GM23248 (cell line): ENCODE results near the gene GSTO2. TPM values are rescaled to one million over a fixed set of nuclear protein-coding genes. Genes with fewer than 3 reads are reported as not detected.
"Not testable (repeated sequence)": the region's sequence is repeated elsewhere in the genome, so short reads cannot be mapped to it uniquely, and the experiment has no call there.

Source experiments
- DNase-seq: peaks from one replicate; pipeline ENCODE4 v3.0.0-alpha.2; 2015
- H2AFZ ChIP-seq: fragments of 200-600 bp; sonication (generic); 2 replicates; pipeline ENCODE4 v1.6.1; 2016; ENCODE audit warnings: antibody characterized with exemption
- H3F3A ChIP-seq: fragments of 200-600 bp; sonication (generic); 2 replicates; pipeline ENCODE4 v1.6.1; 2016; ENCODE audit warnings: mild to moderate bottlenecking, antibody characterized with exemption, mixed run types; ENCODE audit not compliant: insufficient read depth
- H3K27ac ChIP-seq: fragments of 200-600 bp; sonication (generic); 2 replicates; pipeline ENCODE4 v1.5.1; 2016; ENCODE audit warnings: mild to moderate bottlenecking
- H3K27me3 ChIP-seq: fragments of 200-600 bp; sonication (generic); replicated peaks from 2 replicates; pipeline ENCODE4 v1.6.1; 2016; ENCODE audit warnings: mild to moderate bottlenecking; ENCODE audit not compliant: insufficient read depth
- H3K36me3 ChIP-seq: fragments of 200-600 bp; sonication (generic); 2 replicates; pipeline ENCODE4 v1.6.1; 2016; ENCODE audit warnings: low read depth, mild to moderate bottlenecking
- H3K4me1 ChIP-seq: fragments of 200-600 bp; sonication (generic); 2 replicates; pipeline ENCODE4 v1.6.1; 2016; ENCODE audit warnings: mild to moderate bottlenecking; ENCODE audit not compliant: insufficient read depth
- H3K4me2 ChIP-seq: fragments of 200-600 bp; sonication (generic); one replicate; pipeline ENCODE4 v1.6.1; 2016; ENCODE audit warnings: mild to moderate bottlenecking; ENCODE audit not compliant: unreplicated experiment
- H3K4me3 ChIP-seq: fragments of 200-600 bp; sonication (generic); 2 replicates; pipeline ENCODE4 v1.5.1; 2016; ENCODE audit warnings: mild to moderate bottlenecking
- H3K79me2 ChIP-seq: fragments of 200-600 bp; sonication (generic); 2 replicates; pipeline ENCODE4 v1.6.1; 2016; ENCODE audit warnings: mild to moderate bottlenecking; ENCODE audit not compliant: insufficient read depth
- H3K9ac ChIP-seq: fragments of 200-600 bp; sonication (generic); 2 replicates; pipeline ENCODE4 v1.6.1; 2016; ENCODE audit warnings: mild to moderate bottlenecking
- H3K9me2 ChIP-seq: fragments of 200-600 bp; sonication (generic); 2 replicates; pipeline ENCODE4 v1.6.1; 2016; ENCODE audit warnings: mixed run types, mild to moderate bottlenecking, moderate library complexity; ENCODE audit not compliant: insufficient read depth
- H3K9me3 ChIP-seq: fragments of 200-600 bp; sonication (generic); one replicate; pipeline ENCODE4 v1.6.1; 2017; ENCODE audit warnings: low read depth
- H4K20me1 ChIP-seq: fragments of 200-600 bp; sonication (generic); 2 replicates; pipeline ENCODE4 v1.6.0; 2016; ENCODE audit not compliant: insufficient read depth
- EZH2 ChIP-seq: fragments of 200-600 bp; sonication (generic); IDR thresholded peaks from 2 replicates; pipeline ENCODE4 v1.6.1; 2018; ENCODE audit warnings: antibody characterized with exemption, mild to moderate bottlenecking; ENCODE audit not compliant: insufficient read depth, poor library complexity, severe bottlenecking
- EZH2phosphoT487 ChIP-seq: fragments of 200-600 bp; sonication (generic); IDR thresholded peaks from 2 replicates; pipeline ENCODE4 v1.6.1; 2018; ENCODE audit warnings: antibody characterized with exemption, moderate library complexity, mild to moderate bottlenecking, low read depth; ENCODE audit not compliant: insufficient read depth
- WGBS, 2 experiments: methylation state at CpG; one replicate each; pipeline ENCODE4 v1.1.6; 2015 to 2017; ENCODE audit warnings: low lambda C conversion rate in 2 of 2, low coverage in 1 of 2; ENCODE audit errors: missing lambda C conversion rate in 2 of 2; 5-methylcytosine and 5-hydroxymethylcytosine counted together
- in situ Hi-C: fragments of 300-500 bp; cut with MboI; formaldehyde crosslinking; loops from 2 replicates; pipeline ENCODE4 v1.15.0; 2020
- polyA plus RNA-seq: library from polyadenylated mRNA; unstranded; fragments of >200 nt; fragmentation: Nextera tagmentation; extraction: Ambion mirVana; gene quantifications from 2 replicates; pipeline ENCODE4 v1.2.1, GENCODE V29; 2016
- total RNA-seq: library from RNA; depleted of rRNA; stranded (reverse); fragments of >200 nt; shearing (Covaris generic); gene quantifications from 2 replicates; pipeline ENCODE4 v1.2.3, GENCODE V29; 2014

The GSTO2 gene
- total and polyA plus RNA-seq, 2 experiments from 2014 or later: 1.1 to 2.2 TPM

DNA sequence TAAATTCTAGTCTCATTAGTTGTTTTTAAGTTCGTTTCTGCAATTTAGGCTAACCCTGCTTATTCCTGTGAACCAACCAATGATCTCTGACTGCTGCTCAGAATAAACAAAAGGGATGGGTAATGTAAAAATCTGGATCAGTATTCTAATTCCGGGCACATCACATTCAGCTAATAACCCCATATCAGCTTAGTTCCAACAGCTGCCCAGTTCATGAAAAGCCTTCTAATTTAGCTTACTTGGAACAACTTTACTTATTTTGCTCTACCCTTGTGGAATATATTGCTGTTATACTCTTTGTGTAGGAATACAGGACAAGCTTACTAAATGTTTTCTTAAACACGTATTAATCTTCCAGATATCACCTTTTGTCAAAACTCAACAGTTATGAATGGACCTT is 33.2 kb upstream of the GSTO2 start:
- Histone ChIP-seq H3K27ac (no peak overlapping the region), H3K9ac (no peak overlapping the region), H3K4me3 (no peak overlapping the region), H4K20me1 (no peaks in the 10 kb centered on the region), H3K9me3 (no peaks in the 10 kb centered on the region), H3K4me2 (no peak overlapping the region), H3F3A (no peaks in the 10 kb centered on the region), H3K4me1 (no peaks in the 10 kb centered on the region), H3K79me2 (no peaks in the 10 kb centered on the region), H2AFZ (no peak overlapping the region), H3K9me2 (no peaks in the 10 kb centered on the region), H3K36me3 (no peaks in the 10 kb centered on the region), H3K27me3 (no peaks in the 10 kb centered on the region)
- in situ Hi-C loops: no loop called here
- 41 to 53% methylated on average over 3 of the region's 3 CpGs for WGBS, 2 experiments
- no peak for DNase-seq
- no peak for TF ChIP-seq EZH2
- TF ChIP-seq EZH2phosphoT487: no peak

DNA sequence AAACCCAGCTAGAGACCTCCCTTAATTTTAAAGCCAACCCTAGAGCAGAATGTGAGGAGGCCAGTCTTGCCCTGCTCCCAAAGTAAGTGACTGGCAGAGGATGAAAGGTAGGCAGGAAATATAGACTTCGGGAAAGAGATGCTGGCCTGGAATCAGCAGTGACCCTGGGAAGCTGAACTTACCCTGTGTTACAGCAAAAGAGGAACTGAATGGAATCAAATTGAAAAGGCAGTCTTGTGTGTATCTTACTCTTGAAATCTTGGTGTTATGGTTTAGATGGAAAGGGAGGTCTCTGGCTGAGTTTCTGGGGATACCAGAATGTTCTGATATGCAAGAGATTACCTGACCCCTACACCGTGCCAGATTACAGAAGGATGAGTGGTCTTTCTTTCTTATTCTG is 28.9 kb upstream of the GSTO2 start:
- H3F3A ChIP-seq: no peaks in the 10 kb centered on the region
- TF ChIP-seq EZH2phosphoT487 (no peak), EZH2 (no peak)
- no peak overlapping the region for H3K9ac ChIP-seq
- WGBS, 2 experiments: 41 to 43% methylated on average over 2 of the region's 2 CpGs
- DNase-seq: no peak
- H3K4me1 ChIP-seq: no peaks in the 10 kb centered on the region
- H2AFZ ChIP-seq: no peak overlapping the region
- in situ Hi-C loops: no loop called here
- H3K79me2 ChIP-seq: no peaks in the 10 kb centered on the region
- H3K27me3 ChIP-seq: no peaks in the 10 kb centered on the region
- no peaks in the 10 kb centered on the region for H3K9me2 ChIP-seq
- H3K4me3 ChIP-seq: no peak overlapping the region
- H4K20me1 ChIP-seq: no peaks in the 10 kb centered on the region
- no peaks in the 10 kb centered on the region for H3K9me3 ChIP-seq
- no peak overlapping the region for H3K27ac ChIP-seq
- H3K4me2 ChIP-seq: no peak overlapping the region
- no peaks in the 10 kb centered on the region for H3K36me3 ChIP-seq

DNA sequence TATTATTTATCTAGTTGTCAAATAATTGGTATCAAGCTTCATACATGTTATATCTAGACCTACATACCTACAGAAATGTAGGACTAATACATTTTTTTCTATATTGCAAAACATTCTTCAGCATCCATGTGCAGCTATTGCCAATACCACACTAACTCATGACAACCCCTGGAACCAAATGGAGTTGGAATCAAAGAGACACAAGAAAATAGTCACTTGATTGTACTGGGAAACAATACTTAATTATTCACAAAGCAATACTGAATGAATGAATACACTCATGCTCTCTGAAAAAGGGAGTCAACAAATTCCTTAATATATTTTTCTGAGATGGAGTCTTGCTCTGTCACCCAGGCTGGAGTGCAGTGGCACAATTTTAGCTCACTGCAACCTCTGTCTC is 26.4 kb upstream of the GSTO2 start:
- in situ Hi-C loops: no loop called here
- no peaks in the 10 kb centered on the region for H3K36me3 ChIP-seq
- peaks cover 5% of the 10 kb centered on the region for H3K4me1 ChIP-seq
- TF ChIP-seq EZH2 (no peak), EZH2phosphoT487 (no peak)
- DNase-seq: no peak
- peaks cover 13% of the 10 kb centered on the region for H3F3A ChIP-seq
- no peaks in the 10 kb centered on the region for H3K9me3 ChIP-seq
- no peak overlapping the region for H3K27ac ChIP-seq
- H3K9me2 ChIP-seq: no peaks in the 10 kb centered on the region
- H3K9ac ChIP-seq: no peak overlapping the region
- no peak overlapping the region for H3K4me2 ChIP-seq
- H3K4me3 ChIP-seq: no peak overlapping the region
- no peak overlapping the region for H2AFZ ChIP-seq
- no peaks in the 10 kb centered on the region for H4K20me1 ChIP-seq
- no peaks in the 10 kb centered on the region for H3K27me3 ChIP-seq
- no peaks in the 10 kb centered on the region for H3K79me2 ChIP-seq

DNA sequence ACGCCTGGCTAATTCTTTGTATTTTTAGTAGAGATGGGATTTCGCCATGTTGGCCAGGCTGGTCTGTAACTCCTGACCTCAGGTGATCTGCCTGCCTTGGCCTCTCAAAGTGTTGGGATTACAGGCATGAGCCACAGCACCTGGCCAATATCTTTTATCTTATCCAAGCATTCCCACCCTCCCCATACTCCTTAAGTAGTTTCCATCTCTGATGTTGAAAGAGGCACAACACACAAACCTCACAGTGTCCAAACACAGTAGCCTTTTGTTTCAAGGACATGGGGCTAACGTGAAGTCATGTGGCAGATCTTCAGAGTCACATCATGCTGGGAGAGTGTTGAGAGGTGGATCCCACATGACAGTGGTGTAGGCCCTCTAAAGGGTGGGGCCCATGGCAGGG is 26.0 kb upstream of the GSTO2 start:
- H3K9me3 ChIP-seq, in situ Hi-C loops, H3K4me3 ChIP-seq, DNase-seq, H3K4me1 ChIP-seq, H3K4me2 ChIP-seq, H3K27me3 ChIP-seq, H3K27ac ChIP-seq, H3K36me3 ChIP-seq, H3K9ac ChIP-seq, H2AFZ ChIP-seq, H4K20me1 ChIP-seq, H3K9me2 ChIP-seq, H3K79me2 ChIP-seq: not testable (repeated sequence)
- H3F3A ChIP-seq: peaks cover 14% of the 10 kb centered on the region
- 71 to 75% methylated on average over 3 of the region's 3 CpGs for WGBS, 2 experiments

DNA sequence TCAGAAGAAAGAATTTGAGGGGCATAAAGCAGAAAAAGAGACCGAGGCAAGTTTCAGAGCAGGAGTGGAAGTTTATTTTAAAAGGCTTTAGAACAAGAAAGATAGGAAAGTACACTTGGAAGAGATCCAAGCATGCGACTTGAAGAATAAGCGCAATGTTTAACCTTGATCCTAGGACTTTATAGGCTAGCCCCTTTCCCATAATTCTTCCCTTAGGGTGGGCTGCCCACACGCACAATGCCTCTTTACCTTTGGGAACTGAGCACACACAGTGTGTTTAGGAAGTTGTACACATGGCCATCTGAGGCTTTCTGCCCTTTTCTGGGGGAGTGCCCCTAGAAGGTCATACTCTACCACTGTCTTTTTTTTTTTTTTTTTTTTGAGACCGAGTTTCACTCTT is 25.5 kb upstream of the GSTO2 start:
- Histone ChIP-seq H3K79me2 (no peaks in the 10 kb centered on the region), H4K20me1 (no peaks in the 10 kb centered on the region), H3K9me2 (no peaks in the 10 kb centered on the region), H3K36me3 (no peaks in the 10 kb centered on the region), H3K4me3 (no peak overlapping the region), H3K27ac (no peak overlapping the region), H3K9me3 (no peaks in the 10 kb centered on the region), H2AFZ (no peak overlapping the region), H3F3A (peaks cover 14% of the 10 kb centered on the region), H3K27me3 (no peaks in the 10 kb centered on the region), H3K9ac (no peak overlapping the region), H3K4me1 (peaks cover 5% of the 10 kb centered on the region), H3K4me2 (no peak overlapping the region)
- WGBS, 2 experiments: 87% methylated on average over 5 of the region's 5 CpGs
- DNase-seq: no peak
- in situ Hi-C loops: no loop called here
- TF ChIP-seq EZH2phosphoT487: no peak
- TF ChIP-seq EZH2: no peak
